ENCODE results near the gene KCNQ2. TPM values are rescaled to one million over a fixed set of nuclear protein-coding genes. Genes with fewer than 3 reads are reported as not detected.

The KCNQ2 gene
- total and polyA plus RNA-seq, 2 experiments from 2014 or later: 68.5 to 92.4 TPM

GRCh38 chr20:63508072-63508768 lies 35.8 kb upstream of the KCNQ2 start:
- H3K27ac Mint-ChIP-seq: no peak overlapping the region
- H3K36me3 ChIP-seq (ENCODE audit: insufficient read depth): no peaks in the 10 kb centered on the region
- no peak overlapping the region for H3K27ac ChIP-seq (ENCODE audit: low read depth)
- DNase-seq (ENCODE audit: low spot score) (no peak), ATAC-seq (no peak)
- H3K4me3 Mint-ChIP-seq: no peak overlapping the region; the same call in 2 of the 3 replicates
- H2AFZ ChIP-seq: no peak overlapping the region
- no peak overlapping the region for H3K4me3 ChIP-seq
- H3K9me3 Mint-ChIP-seq: peaks cover 38% of the 10 kb centered on the region
- H3K27me3 Mint-ChIP-seq (ENCODE audit: insufficient read depth, low read depth, poor library complexity): peaks cover 4% of the 10 kb centered on the region
- peaks cover 13% of the 10 kb centered on the region for H3K36me3 Mint-ChIP-seq (ENCODE audit: low read depth)
- H3K27me3 ChIP-seq (ENCODE audit: insufficient read depth): no peaks in the 10 kb centered on the region
- no peaks in the 10 kb centered on the region for H3K79me2 ChIP-seq (replicated peaks; ENCODE audit: insufficient read depth)
- no peaks in the 10 kb centered on the region for H4K20me1 ChIP-seq (replicated peaks; ENCODE audit: insufficient read depth)
- H3K4me2 ChIP-seq: no peak overlapping the region
- no peaks in the 10 kb centered on the region for H3K4me1 ChIP-seq (ENCODE audit: insufficient read depth)
- H3F3A ChIP-seq (replicated peaks; ENCODE audit: low read depth): 0 out of 2 replicates have a peak, but pooled peaks cover 3% of the 10 kb centered on the region
- TF ChIP-seq EZH2 (IDR thresholded peaks at IDR 0.05; ENCODE audit: low read depth, unreplicated experiment): no peak
- TF ChIP-seq CREB1 (CRISPR knock-in tag; IDR thresholded peaks at IDR 0.05; ENCODE audit: low read depth): no peak
- TF ChIP-seq NANOG (IDR thresholded peaks at IDR 0.05; ENCODE audit: borderline replicate concordance): no peak
- H3K9me2 ChIP-seq (ENCODE audit: insufficient read depth): no peaks in the 10 kb centered on the region
- H3K4me1 Mint-ChIP-seq: peaks cover 3% of the 10 kb centered on the region; the same call in 1 of the 3 replicates

GRCh38 chr20:63507083-63507743 lies 34.8 kb upstream of the KCNQ2 start:
- H3K27ac ChIP-seq (ENCODE audit: low read depth): no peak overlapping the region
- Mint-ChIP-seq H3K9me3 (peaks cover 37% of the 10 kb centered on the region), H3K27me3 (ENCODE audit: insufficient read depth, low read depth, poor library complexity) (peaks cover 4% of the 10 kb centered on the region), H3K27ac (no peak overlapping the region), H3K4me3 (no peak overlapping the region), H3K36me3 (ENCODE audit: low read depth) (peaks cover 12% of the 10 kb centered on the region), H3K4me1 (peaks cover 3% of the 10 kb centered on the region; the same call in 1 of the 3 replicates)
- H2AFZ ChIP-seq: no peak overlapping the region
- H3K4me1 ChIP-seq (ENCODE audit: insufficient read depth): peaks cover 4% of the 10 kb centered on the region; the same call in 1 of the 2 replicates
- ATAC-seq (no peak), DNase-seq (ENCODE audit: low spot score) (no peak)
- no peaks in the 10 kb centered on the region for H3K9me2 ChIP-seq (ENCODE audit: insufficient read depth)
- 0 out of 2 replicates have a peak, but pooled peaks cover 3% of the 10 kb centered on the region for H3F3A ChIP-seq (replicated peaks; ENCODE audit: low read depth)
- H3K36me3 ChIP-seq (ENCODE audit: insufficient read depth): no peaks in the 10 kb centered on the region
- H4K20me1 ChIP-seq (replicated peaks; ENCODE audit: insufficient read depth): no peaks in the 10 kb centered on the region
- H3K4me3 ChIP-seq: no peak overlapping the region
- no peak overlapping the region for H3K4me2 ChIP-seq
- no peaks in the 10 kb centered on the region for H3K79me2 ChIP-seq (replicated peaks; ENCODE audit: insufficient read depth)
- H3K27me3 ChIP-seq (ENCODE audit: insufficient read depth): no peaks in the 10 kb centered on the region
- no peak for TF ChIP-seq POLR2AphosphoS5 (IDR thresholded peaks at IDR 0.05; ENCODE audit: low read depth)
- no peak for TF ChIP-seq ZNF462 (CRISPR knock-in tag; IDR thresholded peaks at IDR 0.05)
- no peak for TF ChIP-seq CTCF (conservative IDR thresholded peaks at IDR 0.05; ENCODE audit: low read depth in 2 of 2)
- TF ChIP-seq JUNB (IDR thresholded peaks at IDR 0.05; ENCODE audit: unreplicated experiment): no peak
- TF ChIP-seq NANOG (IDR thresholded peaks at IDR 0.05; ENCODE audit: borderline replicate concordance): no peak
- TF ChIP-seq EZH2 (IDR thresholded peaks at IDR 0.05; ENCODE audit: low read depth, unreplicated experiment): no peak
- no peak for TF ChIP-seq STAT1 (IDR thresholded peaks at IDR 0.05; ENCODE audit: unreplicated experiment)
- TF ChIP-seq CREB1 (CRISPR knock-in tag; IDR thresholded peaks at IDR 0.05; ENCODE audit: low read depth): no peak

All from GM23338 (cell line).